Fibroblast of villous mesenchyme (primary cell): ENCODE results near the gene RBP5. TPM values are rescaled to one million over a fixed set of nuclear protein-coding genes. Genes with fewer than 3 reads are reported as not detected.

Experiments
- DNase-seq: peaks from one replicate; pipeline ENCODE4 v3.0.0-alpha.2; 2010; ENCODE audit warnings: low read depth
- H3K4me3 ChIP-seq: 2 replicates; pipeline ENCODE4 v1.5.1; 2011; ENCODE audit warnings: low read depth, mild to moderate bottlenecking, low read length
- total RNA-seq: library from RNA; depleted of rRNA; stranded (reverse); fragments of >200 nt; gene quantifications from 2 replicates; pipeline ENCODE4 v1.2.3, GENCODE V29; 2012
- TF ChIP-seq, protein P1 (sequence below): IDR thresholded peaks from 2 replicates; pipeline ENCODE4 v1.5.1; 2012; ENCODE audit warnings: low read depth, mild to moderate bottlenecking, low read length; ENCODE audit not compliant: insufficient read depth

The RBP5 gene
- total RNA-seq, 1 donor: not detected

- no peak overlapping the region for H3K4me3 ChIP-seq
- TF ChIP-seq, protein P1, sequence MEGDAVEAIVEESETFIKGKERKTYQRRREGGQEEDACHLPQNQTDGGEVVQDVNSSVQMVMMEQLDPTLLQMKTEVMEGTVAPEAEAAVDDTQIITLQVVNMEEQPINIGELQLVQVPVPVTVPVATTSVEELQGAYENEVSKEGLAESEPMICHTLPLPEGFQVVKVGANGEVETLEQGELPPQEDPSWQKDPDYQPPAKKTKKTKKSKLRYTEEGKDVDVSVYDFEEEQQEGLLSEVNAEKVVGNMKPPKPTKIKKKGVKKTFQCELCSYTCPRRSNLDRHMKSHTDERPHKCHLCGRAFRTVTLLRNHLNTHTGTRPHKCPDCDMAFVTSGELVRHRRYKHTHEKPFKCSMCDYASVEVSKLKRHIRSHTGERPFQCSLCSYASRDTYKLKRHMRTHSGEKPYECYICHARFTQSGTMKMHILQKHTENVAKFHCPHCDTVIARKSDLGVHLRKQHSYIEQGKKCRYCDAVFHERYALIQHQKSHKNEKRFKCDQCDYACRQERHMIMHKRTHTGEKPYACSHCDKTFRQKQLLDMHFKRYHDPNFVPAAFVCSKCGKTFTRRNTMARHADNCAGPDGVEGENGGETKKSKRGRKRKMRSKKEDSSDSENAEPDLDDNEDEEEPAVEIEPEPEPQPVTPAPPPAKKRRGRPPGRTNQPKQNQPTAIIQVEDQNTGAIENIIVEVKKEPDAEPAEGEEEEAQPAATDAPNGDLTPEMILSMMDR: no peak
- DNase-seq: no peak
Measured at GRCh38 chr12:7103837-7104584, 24.7 kb downstream of the RBP5 start.

DNA sequence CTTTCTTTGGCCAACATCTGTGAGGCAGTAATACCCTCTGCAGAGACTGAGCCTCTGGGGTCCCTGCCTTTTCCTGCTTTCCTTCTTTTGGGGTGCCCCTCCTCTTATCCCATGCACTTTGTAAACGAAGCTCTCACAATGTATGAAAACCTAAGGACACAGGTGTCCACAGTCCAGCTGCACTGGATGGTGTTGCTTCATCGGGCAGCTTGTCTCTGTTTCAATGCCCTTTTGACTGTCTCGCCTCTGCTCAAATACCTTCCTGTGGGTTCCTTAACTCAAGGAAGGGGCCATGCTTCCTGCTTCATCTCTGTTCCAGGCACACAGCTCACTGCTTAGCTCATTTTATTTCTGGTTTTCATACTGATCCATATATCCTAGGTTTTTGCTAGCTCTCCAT is 26.1 kb downstream of the RBP5 start:
- TF ChIP-seq, protein P1: no peak
- no peak for DNase-seq
- no peak overlapping the region for H3K4me3 ChIP-seq

DNA sequence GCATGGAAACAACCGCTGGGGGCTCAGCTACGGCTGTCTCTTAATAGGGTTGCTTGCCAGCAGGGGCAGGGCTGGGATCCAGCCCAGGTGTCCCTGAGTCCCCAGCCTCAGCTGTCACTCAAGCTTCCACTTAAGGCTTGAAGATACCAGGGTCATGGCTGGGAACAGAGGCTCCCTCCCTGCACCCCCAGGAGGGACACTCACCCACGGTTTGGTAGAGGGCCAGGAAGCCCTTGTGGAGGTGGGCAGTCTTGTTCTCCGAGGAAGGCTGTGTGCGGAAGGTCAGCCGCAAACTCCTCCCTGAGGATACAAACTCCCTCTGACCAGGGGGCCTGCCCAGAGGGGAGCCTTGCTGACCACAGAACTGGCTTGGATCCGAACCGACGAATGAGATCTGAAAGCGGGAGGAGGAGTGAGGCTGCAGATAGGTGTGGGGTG is 27.0 kb downstream of the RBP5 start:
- TF ChIP-seq, protein P1: no peak
- no peak for DNase-seq
- no peak overlapping the region for H3K4me3 ChIP-seq

DNA sequence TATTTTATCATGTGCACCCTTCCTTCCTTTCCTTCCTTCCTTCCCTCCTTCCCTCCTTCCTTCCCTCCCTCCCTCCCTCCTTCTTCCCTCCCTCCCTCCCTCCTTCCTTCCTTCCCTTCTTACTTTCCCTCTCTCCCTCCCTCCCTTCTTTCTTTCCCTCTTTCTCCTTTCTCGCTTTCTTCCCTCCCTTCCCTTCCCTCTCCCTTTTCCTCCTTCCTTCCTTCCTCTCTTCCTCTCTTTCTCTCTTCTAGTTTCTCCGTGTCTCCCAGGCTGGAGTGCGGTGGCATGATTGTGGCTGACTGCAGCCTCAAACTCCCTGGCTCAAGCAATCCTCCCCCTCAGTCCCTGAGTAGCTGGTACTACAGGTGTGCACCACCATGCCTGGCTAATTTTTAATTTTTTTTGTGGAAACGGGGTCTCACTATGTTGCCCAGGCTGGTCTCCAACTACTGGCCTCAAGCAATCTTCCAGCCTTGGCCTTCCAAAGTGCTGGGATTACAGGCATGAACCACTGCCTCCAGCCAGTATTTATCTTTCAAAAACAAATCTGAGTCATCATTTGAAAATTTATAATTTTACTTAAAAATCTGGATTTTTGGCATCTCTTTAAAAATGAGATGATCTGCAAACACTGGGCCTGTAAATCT is 27.5 kb downstream of the RBP5 start:
- no peak overlapping the region for H3K4me3 ChIP-seq
- TF ChIP-seq, protein P1: no peak
- DNase-seq: peak; percentile 8

DNA sequence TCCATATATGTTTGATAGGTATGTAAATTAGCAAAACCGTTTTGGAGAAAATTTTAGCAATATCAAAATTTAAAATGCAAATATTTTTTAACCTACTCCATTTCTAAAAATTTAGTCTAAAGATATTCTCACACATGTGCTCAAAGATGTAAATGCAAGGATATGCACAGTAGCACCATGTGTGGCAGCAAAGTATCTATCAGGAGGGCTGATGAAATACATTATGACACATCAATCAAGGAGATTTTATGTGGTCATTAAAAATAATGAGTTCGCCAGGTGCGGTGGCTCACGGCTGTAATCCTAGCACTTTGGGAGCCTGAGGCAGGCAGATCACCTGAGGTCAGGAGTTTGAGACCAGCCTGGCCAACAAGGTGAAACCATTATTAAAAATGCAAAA is 28.4 kb downstream of the RBP5 start:
- TF ChIP-seq, protein P1: no peak
- H3K4me3 ChIP-seq: no peak overlapping the region
- DNase-seq: no peak

DNA sequence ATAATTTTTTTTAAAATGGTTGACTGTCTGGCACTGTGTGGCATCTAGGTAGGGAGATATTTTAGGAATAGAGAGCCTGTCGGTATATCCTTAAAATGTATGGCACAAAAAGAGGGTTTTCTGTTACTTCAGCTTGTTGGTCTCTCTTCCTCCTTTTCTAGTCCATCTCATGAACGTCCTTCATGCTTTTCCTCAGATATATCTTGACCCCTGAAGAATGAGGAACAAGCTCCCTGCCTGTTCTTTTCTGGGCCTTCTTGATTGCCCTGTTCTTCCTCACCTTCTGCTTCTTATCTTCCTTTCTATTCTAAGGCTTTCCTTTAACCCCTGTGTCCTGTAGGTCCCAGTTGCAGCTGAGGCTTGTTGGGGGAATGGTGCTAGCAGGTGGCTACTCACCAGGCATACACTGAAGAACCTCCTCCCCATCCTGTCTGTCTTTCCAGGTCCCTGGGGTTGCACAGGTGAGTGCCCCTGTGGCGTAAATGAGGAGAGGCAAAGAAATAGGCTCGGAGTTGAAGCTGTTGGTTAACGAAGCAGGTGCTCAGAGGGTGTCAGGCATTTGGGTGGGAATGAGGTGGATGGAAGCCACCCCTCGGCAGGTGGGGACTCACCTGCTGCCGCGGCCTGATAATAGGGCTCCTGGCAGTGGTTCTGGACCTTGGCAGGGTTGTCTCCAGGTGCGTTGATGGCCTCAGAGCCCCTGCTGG is 29.2 kb downstream of the RBP5 start:
- TF ChIP-seq, protein P1: no peak
- DNase-seq: no peak
- H3K4me3 ChIP-seq: no peak overlapping the region
